NB4 (cell line): ENCODE measurements around the gene CAP1.

Source experiments
- CTCF ChIP-seq: IDR thresholded peaks from one replicate; pipeline ENCODE4 v1.5.1; 2012; ENCODE audit warnings: low read depth, low read length
- MAX ChIP-seq: IDR thresholded peaks from 2 replicates; pipeline ENCODE4 v1.6.1; 2011; ENCODE audit warnings: low read depth, low read length
- POLR2A ChIP-seq: IDR thresholded peaks from 2 replicates; pipeline ENCODE4 v1.6.1; 2011; ENCODE audit warnings: mild to moderate bottlenecking; ENCODE audit not compliant: insufficient read length; ENCODE audit errors: extremely low read depth

DNA sequence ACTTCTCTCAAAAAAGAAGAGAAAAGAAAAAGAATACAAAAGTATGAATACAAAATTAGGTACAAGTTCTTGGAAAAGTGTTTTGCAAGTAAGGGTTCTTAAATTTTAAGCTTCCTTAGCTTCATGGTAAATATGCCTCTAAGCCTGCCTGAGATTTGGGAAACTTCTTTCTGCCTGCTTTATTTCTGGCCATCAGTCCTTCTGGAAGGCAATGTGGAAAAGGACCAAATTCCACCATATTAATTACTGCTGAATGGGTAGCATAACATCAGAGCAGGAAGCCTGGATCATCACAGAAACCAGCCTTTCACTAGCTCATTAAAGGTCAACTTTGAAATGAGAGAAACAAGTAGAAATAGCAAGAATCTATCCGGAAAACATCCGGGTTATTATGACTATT lies 39.1 kb upstream of the CAP1 start:
- TF ChIP-seq POLR2A (no peak), CTCF (no peak), MAX (no peak)
